GM12872 (cell line): ENCODE results near the gene RAB36.

Experiments
- TF ChIP-seq, protein P1 (sequence below): IDR thresholded peaks from 3 replicates; pipeline ENCODE4 v1.5.1; 2011; ENCODE audit warnings: low read depth, mild to moderate bottlenecking, low read length, moderate library complexity; ENCODE audit not compliant: insufficient read depth

The RAB36 gene

DNA sequence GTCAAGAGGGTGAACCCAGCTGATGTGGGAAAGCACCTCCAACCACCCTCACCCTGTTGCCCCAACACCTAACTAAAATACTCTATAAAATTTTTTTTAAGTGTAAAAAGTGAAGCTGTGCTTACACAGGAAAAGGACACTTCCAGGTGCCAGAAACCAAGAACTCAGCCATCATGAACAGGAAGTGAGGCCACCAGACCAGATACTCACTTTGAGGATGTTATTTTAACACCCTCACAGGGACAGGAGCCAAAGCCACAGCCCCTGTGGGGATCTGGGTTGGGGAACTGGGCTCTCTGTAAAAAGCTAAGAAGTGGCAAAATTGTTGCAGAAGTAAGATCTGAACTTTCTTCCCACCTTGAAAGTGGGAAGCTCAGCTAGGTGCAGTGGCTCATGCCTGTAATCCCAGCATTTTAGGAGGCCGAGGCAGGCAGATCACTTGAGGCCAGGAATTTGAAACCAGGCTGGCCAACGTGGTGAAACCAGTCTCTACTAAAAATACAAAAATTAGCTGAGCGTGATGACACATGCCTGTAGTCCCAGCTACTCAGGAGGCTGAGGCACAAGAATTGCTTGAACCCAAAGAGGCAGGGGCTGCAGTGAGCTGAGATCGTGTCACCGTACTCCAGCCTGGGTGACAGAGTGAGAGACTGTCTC lies 7.2 kb upstream of the RAB36 start:
- TF ChIP-seq, protein P1, sequence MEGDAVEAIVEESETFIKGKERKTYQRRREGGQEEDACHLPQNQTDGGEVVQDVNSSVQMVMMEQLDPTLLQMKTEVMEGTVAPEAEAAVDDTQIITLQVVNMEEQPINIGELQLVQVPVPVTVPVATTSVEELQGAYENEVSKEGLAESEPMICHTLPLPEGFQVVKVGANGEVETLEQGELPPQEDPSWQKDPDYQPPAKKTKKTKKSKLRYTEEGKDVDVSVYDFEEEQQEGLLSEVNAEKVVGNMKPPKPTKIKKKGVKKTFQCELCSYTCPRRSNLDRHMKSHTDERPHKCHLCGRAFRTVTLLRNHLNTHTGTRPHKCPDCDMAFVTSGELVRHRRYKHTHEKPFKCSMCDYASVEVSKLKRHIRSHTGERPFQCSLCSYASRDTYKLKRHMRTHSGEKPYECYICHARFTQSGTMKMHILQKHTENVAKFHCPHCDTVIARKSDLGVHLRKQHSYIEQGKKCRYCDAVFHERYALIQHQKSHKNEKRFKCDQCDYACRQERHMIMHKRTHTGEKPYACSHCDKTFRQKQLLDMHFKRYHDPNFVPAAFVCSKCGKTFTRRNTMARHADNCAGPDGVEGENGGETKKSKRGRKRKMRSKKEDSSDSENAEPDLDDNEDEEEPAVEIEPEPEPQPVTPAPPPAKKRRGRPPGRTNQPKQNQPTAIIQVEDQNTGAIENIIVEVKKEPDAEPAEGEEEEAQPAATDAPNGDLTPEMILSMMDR: no peak

DNA sequence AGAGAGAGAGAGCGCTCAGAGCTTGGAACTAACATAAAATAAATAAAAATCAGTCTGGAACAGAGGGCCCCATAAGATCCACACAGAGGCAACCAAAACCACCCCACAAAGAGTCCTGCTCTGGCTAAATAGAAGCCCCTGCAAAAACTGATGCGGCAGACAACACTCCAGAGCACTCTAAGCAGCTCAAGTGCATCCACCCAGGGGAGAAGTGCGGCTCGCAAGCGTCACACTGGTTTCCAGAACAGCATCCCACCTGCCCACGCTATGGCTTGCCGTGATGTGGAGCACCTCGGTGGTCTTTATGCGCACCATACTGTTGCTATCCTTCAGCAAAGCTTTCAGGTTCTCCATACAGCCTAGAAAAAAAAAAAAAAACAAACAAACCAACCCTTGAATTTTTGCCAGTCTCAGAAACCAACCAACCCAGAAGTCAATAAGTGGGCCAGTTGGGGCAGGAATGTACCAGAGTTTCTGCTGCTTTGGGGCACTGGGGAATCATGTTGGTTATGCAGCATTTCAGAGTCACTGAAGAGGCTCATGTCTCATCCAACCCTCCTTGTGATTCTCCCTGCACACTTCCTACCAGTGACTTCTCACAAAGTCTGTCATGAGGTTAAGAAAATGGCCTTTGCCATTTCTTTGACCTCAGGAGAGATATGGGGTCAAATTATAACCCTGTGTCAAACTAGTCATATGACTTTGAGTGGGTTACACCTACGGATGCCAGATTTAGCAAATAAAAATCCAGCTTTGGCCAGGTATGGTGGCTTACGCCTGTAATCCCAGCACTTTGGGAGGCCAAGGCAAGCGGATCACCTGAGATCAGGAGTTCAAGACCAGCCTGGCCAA lies 6.5 kb upstream of the RAB36 start:
- TF ChIP-seq, protein P1: no peak

DNA sequence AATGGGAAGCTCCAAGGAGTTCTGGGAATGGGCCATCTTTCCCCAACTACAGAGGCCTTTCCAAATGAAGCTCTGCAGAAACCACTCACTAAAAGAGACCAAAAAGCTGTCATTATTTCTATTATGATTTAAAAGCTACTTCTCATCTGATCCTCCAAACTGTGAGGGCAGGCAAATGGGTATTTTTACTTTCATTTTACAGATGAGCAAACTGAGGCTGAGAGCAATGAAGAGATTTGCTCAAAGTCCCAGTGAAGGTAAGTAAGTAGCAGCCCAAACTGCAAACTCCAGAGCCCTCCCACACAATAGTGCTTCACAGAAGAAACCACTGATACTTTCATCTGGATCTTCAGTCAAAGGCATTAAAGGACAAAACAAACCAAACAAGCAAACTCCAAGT lies 4.9 kb upstream of the RAB36 start:
- TF ChIP-seq, protein P1: no peak

DNA sequence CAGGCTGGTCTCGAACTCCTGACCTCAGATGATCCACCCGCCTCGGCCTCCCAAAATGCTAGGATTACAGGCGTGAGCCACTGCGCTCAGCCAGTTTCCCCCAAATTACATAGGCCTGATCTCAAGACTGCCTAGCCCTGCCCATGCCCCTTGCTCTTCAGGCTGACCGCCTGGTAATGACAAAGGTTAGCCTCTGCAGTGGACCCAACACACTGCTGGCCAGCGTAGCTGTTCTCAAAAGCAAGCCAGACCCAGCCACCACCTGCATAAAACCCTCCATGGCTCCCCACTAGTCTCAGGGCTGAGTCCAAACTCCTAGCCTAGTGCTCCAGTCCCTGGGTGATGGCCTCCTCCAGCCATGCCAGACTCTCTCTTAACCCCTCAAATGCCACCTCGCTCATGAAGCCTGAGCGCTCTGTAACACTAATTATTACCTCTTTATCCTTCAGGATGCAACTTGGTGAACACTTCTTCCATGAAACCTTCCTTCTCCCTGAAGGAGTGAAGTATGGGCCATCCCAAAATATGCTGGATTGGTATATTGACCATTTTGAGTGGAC lies 2.7 kb upstream of the RAB36 start:
- TF ChIP-seq, protein P1: no peak

DNA sequence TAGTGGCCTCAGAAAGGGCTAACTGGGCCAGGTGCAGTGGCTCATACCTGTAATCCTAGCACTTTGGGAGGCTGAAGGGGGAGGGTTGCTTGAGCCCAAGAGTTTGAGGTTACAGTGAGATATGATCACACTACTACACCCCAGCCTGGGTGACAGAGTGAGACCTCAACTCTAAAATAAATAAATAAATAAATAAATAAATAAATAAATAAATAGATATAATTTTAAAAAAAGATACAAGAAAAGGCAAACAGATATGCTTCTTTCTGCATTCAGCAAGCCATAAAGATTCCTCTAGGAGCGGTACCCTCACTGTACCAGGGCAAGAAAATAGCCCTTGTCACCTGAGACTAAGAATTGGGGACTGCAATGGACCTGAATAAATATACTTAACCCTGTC lies 2.2 kb upstream of the RAB36 start:
- TF ChIP-seq, protein P1: no peak

DNA sequence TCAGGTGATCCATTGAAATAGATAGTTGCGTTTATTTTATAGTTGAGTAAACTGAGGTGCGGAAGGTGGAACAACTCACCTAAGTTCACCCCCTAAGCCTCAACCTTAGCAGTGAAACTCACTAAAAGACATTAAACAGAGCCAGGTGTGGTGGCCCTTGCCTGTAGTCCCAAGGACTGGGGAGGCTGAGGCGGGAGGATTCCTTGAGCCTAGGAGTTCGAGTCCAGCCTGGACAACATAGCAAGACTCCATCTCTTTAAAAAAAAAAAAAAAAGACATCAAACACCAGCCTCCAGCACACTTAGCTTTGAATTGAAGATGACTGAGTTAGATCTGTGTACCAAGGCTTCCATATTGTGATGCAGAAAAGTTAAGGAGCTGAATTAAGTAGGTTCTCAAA lies 845 bp upstream of the RAB36 start:
- TF ChIP-seq, protein P1: no peak

DNA sequence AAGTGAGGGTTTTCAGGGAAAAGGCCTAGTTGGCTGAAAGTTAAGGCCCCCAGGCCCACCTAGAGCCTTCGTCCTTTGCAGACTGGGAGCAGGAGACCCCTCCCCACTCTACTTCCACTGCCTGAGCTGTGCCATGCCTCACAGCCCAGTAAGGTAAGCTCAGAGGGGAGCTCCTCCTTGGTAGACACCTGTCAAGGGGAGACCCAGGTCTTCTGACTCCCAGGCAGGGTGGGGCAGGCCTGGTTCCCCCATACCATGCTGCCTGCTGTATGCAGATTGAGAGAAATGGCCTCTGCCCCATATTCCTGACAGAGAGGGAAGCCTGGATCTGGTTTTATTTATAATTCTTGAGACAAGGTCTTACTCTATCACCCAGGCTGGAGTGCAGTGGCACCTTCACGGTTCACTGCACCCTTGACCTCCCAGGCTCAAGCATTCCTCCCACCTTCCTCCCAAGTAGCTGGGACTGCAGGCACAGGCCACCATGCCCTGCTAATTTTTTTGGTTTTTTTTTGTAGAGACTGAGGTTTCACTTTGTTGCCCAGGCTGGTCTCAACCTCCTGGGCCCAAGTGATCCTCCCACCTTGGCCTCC lies 697 bp downstream of the RAB36 start:
- TF ChIP-seq, protein P1: no peak
